CD14-positive monocyte (primary cell): ENCODE results near the gene POLR2J. TPM values are rescaled to one million over a fixed set of nuclear protein-coding genes. Genes with fewer than 3 reads are reported as not detected.
"Not testable (repeated sequence)": the region's sequence is repeated elsewhere in the genome, so short reads cannot be mapped to it uniquely, and the experiment has no call there.

Experiments used
- DNase-seq, 3 donors: peaks; one replicate each; pipeline ENCODE4 v3.0.0-alpha.2; 2011 to 2022
- H2AFZ ChIP-seq: 2 replicates; pipeline ENCODE4 v1.6.0; 2012; ENCODE audit warnings: mild to moderate bottlenecking, low read depth, low read length, inconsistent platforms; ENCODE audit not compliant: insufficient read depth, poor library complexity, severe bottlenecking
- H3K27ac ChIP-seq, 2 donors: 1 replicate in 1 of 2; 2 replicates in 1 of 2; pipeline ENCODE4 v1.5.1; 2012 to 2013; ENCODE audit warnings: low read length in 2 of 2, control low read depth in 1 of 2, inconsistent platforms in 1 of 2, low read depth in 1 of 2, mild to moderate bottlenecking in 1 of 2
- H3K27me3 ChIP-seq, 2 donors: one replicate each; pipeline versions ENCODE4 v1.6.0 to v1.6.1; 2011 to 2013; ENCODE audit warnings: low read length in 2 of 2; ENCODE audit not compliant: control insufficient read depth in 2 of 2, insufficient read depth in 2 of 2
- H3K36me3 ChIP-seq, 2 donors: replicated peaks in 1 of 2; 1 replicate in 1 of 2; 2 replicates in 1 of 2; pipeline versions ENCODE4 v1.5.1 to v1.6.1; 2012 to 2013; ENCODE audit warnings: low read length in 2 of 2, control low read depth in 1 of 2, inconsistent platforms in 1 of 2, mild to moderate bottlenecking in 1 of 2; ENCODE audit not compliant: insufficient read depth in 2 of 2, control insufficient read depth in 1 of 2
- H3K4me1 ChIP-seq, 2 donors: 1 replicate in 1 of 2; 2 replicates in 1 of 2; pipeline versions ENCODE4 v1.5.1 to v1.6.1; 2012 to 2013; ENCODE audit warnings: low read length in 2 of 2, control low read depth in 1 of 2, inconsistent platforms in 1 of 2, mild to moderate bottlenecking in 1 of 2, moderate library complexity in 1 of 2; ENCODE audit not compliant: insufficient read depth in 2 of 2, control insufficient read depth in 1 of 2
- H3K4me2 ChIP-seq: replicated peaks from 2 replicates; pipeline ENCODE3; 2012; ENCODE audit warnings: low read length, moderate library complexity, mild to moderate bottlenecking; ENCODE audit not compliant: poor library complexity, severe bottlenecking; ENCODE audit errors: extremely low read depth
- H3K4me3 ChIP-seq, 3 experiments: fragments of 200-600 bp in 1 of 3; sonication (generic) in 1 of 3; replicated peaks in 1 of 3; 1 replicate in 2 of 3; 2 replicates in 1 of 3; pipeline ENCODE4 v1.5.1; 2011 to 2013; ENCODE audit warnings: low read length in 3 of 3, mild to moderate bottlenecking in 3 of 3, control low read depth in 2 of 3, low read depth in 2 of 3, inconsistent platforms in 1 of 3, moderate library complexity in 1 of 3
- H3K79me2 ChIP-seq: 2 replicates; pipeline ENCODE4 v1.6.0; 2012; ENCODE audit warnings: mild to moderate bottlenecking, control low read depth, inconsistent platforms, low read length, moderate library complexity; ENCODE audit not compliant: insufficient read depth
- H3K9ac ChIP-seq: 2 replicates; pipeline ENCODE4 v1.6.0; 2017; ENCODE audit warnings: low read length, mild to moderate bottlenecking; ENCODE audit not compliant: insufficient read depth, poor library complexity, severe bottlenecking
- H3K9me3 ChIP-seq, 2 donors: replicated peaks in 1 of 2; 1 replicate in 1 of 2; 2 replicates in 1 of 2; pipeline versions ENCODE4 v1.5.1 to v1.6.1; 2012 to 2013; ENCODE audit warnings: low read length in 2 of 2, control low read depth in 1 of 2; ENCODE audit not compliant: control insufficient read depth in 1 of 2, insufficient read depth in 1 of 2
- H4K20me1 ChIP-seq: 2 replicates; pipeline ENCODE4 v1.6.0; 2012; ENCODE audit warnings: mild to moderate bottlenecking, low read length, control low read depth, moderate library complexity; ENCODE audit not compliant: insufficient read depth
- H3K27ac Mint-ChIP-seq, 7 donors: one replicate each; pipeline ENCODE4 v1.8.0; 2020; ENCODE audit warnings: mild to moderate bottlenecking in 7 of 7, mixed read lengths in 7 of 7, moderate library complexity in 6 of 7, inconsistent platforms in 2 of 7
- H3K27me3 Mint-ChIP-seq, 3 donors: one replicate each; pipeline ENCODE4 v1.8.0; 2021 to 2022; ENCODE audit warnings: low read depth in 3 of 3, mild to moderate bottlenecking in 3 of 3, mixed read lengths in 3 of 3, moderate library complexity in 3 of 3, inconsistent platforms in 1 of 3
- H3K36me3 Mint-ChIP-seq, 2 donors: one replicate each; pipeline ENCODE4 v1.8.0; 2020; ENCODE audit warnings: mixed read lengths in 2 of 2, inconsistent platforms in 1 of 2, mild to moderate bottlenecking in 1 of 2
- H3K4me1 Mint-ChIP-seq: one replicate; pipeline ENCODE4 v1.8.0; 2020; ENCODE audit warnings: mild to moderate bottlenecking, mixed read lengths
- H3K4me3 Mint-ChIP-seq, 2 donors: one replicate each; pipeline ENCODE4 v1.8.0; 2020; ENCODE audit warnings: mild to moderate bottlenecking in 2 of 2, mixed read lengths in 2 of 2, moderate library complexity in 1 of 2
- H3K9me3 Mint-ChIP-seq, 7 donors: one replicate each; pipeline ENCODE4 v1.8.0; 2020 to 2022; ENCODE audit warnings: mixed read lengths in 7 of 7, mild to moderate bottlenecking in 6 of 7, moderate library complexity in 6 of 7, inconsistent platforms in 2 of 7
- CTCF ChIP-seq: fragments of 200-600 bp; IDR thresholded peaks from one replicate; pipeline ENCODE4 v1.8.0; 2022; ENCODE audit warnings: antibody characterized with exemption, mild to moderate bottlenecking
- WGBS: methylation state at CpG from one replicate; pipeline ENCODE4 v1.1.5; 2013; ENCODE audit warnings: missing lambda C conversion rate; ENCODE audit not compliant: insufficient coverage; 5-methylcytosine and 5-hydroxymethylcytosine counted together
- intact Hi-C, 2 donors: fragments of 100-400 bp; cut with micrococcal nuclease; formaldehyde crosslinking; loops; one replicate each; pipeline versions ENCODE4 v1.15.0 to v1.15.1; 2023
- polyA plus RNA-seq, 3 donors: library from polyadenylated mRNA; depleted of rRNA in 1 of 3; unstranded in 2 of 3; stranded (reverse) in 1 of 3; fragments of 300-500 nt in 2 of 3; fragments of >200 nt in 1 of 3; fragmentation: Illumina TruSeq in 2 of 3; gene quantifications; 1 replicate in 2 of 3; 2 replicates in 1 of 3; pipeline ENCODE4 v1.2.3, GENCODE V29; 2012 to 2021

Gene POLR2J
- polyA plus RNA-seq, 3 donors: 65.7 to 104 (median 85.0) TPM

DNA sequence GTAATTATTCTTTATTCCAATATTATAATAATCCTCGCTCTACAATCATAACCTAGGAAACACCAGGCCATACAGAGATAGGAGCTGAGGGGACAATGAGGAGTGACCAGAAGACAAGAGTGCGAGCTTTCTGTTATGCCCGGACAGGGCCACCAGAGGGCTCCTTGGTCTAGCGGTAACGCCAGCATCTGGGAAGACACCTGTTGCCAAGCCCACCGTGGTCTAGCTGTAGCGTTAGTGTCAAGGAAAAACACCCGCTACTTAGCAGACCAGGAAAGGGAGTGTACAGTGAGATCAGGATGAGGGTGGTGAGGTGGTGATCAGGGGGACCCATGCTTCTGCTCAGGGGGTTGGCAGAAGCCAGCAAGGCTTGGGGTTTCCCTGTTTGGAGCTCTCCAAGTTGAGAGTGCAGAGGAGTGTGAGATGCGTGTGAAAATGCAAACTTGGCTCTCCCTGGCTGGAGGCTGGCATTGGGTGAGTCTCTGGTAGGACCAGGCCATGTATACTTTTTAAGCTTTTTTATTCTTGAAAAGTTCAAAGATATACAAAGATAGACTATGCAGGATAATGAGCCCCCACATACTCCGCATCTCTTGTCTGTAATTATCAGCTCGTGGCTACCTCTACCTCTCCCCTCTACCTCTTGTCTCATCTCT lies 1.4 kb upstream of the POLR2J start:
- H3K27ac Mint-ChIP-seq, H3K9me3 ChIP-seq: not testable (repeated sequence)
- no CpG with 5 or more reads among the region's 11 CpGs for WGBS

GRCh38 chr7:102479209-102479584 lies 475 bp upstream of the POLR2J start:
- DNase-seq, H3K27me3 Mint-ChIP-seq, H3K9me3 Mint-ChIP-seq, H3K27ac Mint-ChIP-seq, H2AFZ ChIP-seq, H3K4me2 ChIP-seq, H3K36me3 ChIP-seq, H3K4me1 ChIP-seq, intact Hi-C loops, H3K4me3 ChIP-seq, H4K20me1 ChIP-seq, H3K36me3 Mint-ChIP-seq, H3K9ac ChIP-seq, H3K9me3 ChIP-seq, H3K27ac ChIP-seq, H3K4me1 Mint-ChIP-seq, H3K27me3 ChIP-seq, H3K79me2 ChIP-seq, H3K4me3 Mint-ChIP-seq: not testable (repeated sequence)
- WGBS: no CpG with 5 or more reads among the region's 10 CpGs

More for the DNA sequence above, 1.4 kb upstream of the POLR2J start:
- H2AFZ ChIP-seq, H3K27me3 Mint-ChIP-seq, H3K9me3 Mint-ChIP-seq, H3K9ac ChIP-seq, H3K4me1 ChIP-seq, H3K36me3 Mint-ChIP-seq, H4K20me1 ChIP-seq, H3K4me2 ChIP-seq, DNase-seq, H3K79me2 ChIP-seq, intact Hi-C loops, H3K36me3 ChIP-seq, H3K4me3 ChIP-seq, H3K27ac ChIP-seq, H3K27me3 ChIP-seq, H3K4me1 Mint-ChIP-seq: not testable (repeated sequence)
- peak overlapping the region in 1 of 2 donors; percentile 53 for H3K4me3 Mint-ChIP-seq
- TF ChIP-seq CTCF: peak; percentile 37

- H3K27ac Mint-ChIP-seq, intact Hi-C loops, H2AFZ ChIP-seq, H3K79me2 ChIP-seq, H3K9me3 Mint-ChIP-seq, H4K20me1 ChIP-seq, H3K4me3 ChIP-seq, H3K4me2 ChIP-seq, H3K27me3 ChIP-seq, H3K9ac ChIP-seq, H3K9me3 ChIP-seq, H3K27me3 Mint-ChIP-seq, H3K4me3 Mint-ChIP-seq, H3K27ac ChIP-seq, DNase-seq, H3K4me1 ChIP-seq, H3K4me1 Mint-ChIP-seq: not testable (repeated sequence)
- WGBS: no CpG with 5 or more reads among the region's 19 CpGs
- peaks cover 12 to 25% of the 10 kb centered on the region in 2 donors for H3K36me3 Mint-ChIP-seq
- H3K36me3 ChIP-seq: peaks cover 15 to 19% of the 10 kb centered on the region in 2 donors
Measured at GRCh38 chr7:102474736-102475435, 3.8 kb downstream of the POLR2J start.

DNA sequence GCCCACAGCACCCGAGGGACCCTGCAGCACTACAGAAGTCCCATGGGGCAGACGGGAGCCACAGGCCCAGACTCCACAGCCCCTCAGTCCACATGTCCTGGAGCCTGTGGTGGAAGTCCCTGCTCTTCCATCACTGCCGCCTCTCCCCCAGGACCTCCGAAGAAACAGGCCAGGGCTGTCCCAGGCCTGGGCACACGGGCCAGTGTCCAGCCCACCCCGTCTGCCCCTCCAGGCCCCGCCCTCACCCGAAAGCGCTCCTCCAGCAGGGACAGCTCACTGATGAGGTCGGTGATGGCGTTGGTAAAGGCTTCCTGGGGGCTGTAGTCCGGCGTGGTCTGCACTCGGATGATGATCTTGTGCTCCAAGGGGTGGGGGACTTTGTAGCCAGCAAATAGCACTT lies 4.6 kb downstream of the POLR2J start:
- WGBS: no CpG with 5 or more reads among the region's 14 CpGs
- H3K9me3 Mint-ChIP-seq, H3K4me2 ChIP-seq, H4K20me1 ChIP-seq, H3K27me3 Mint-ChIP-seq, H3K79me2 ChIP-seq, H3K9me3 ChIP-seq, H3K4me1 ChIP-seq, intact Hi-C loops, H3K9ac ChIP-seq, H3K27me3 ChIP-seq, H3K4me1 Mint-ChIP-seq, H3K27ac Mint-ChIP-seq, DNase-seq, H3K4me3 ChIP-seq, H2AFZ ChIP-seq, H3K4me3 Mint-ChIP-seq, H3K27ac ChIP-seq: not testable (repeated sequence)
- H3K36me3 ChIP-seq: peaks cover 15 to 19% of the 10 kb centered on the region in 2 donors
- H3K36me3 Mint-ChIP-seq: peaks cover 12 to 25% of the 10 kb centered on the region in 2 donors
